H1 (cell line): Measurements from ENCODE around the gene MPRIP. TPM values are rescaled to one million over a fixed set of nuclear protein-coding genes. Genes with fewer than 3 reads are reported as not detected.

ENCODE experiments used
- HDAC2 ChIP-seq, 2 experiments: fragments of 300-600 bp in 1 of 2; sonication (generic) in 1 of 2; IDR thresholded peaks; 2 replicates each; pipeline ENCODE4 v1.6.1; 2011 to 2012; ENCODE audit warnings: low read depth in 2 of 2, low read length in 2 of 2, mild to moderate bottlenecking in 2 of 2, moderate library complexity in 2 of 2, borderline replicate concordance in 1 of 2, inconsistent platforms in 1 of 2
- SIX5 ChIP-seq: IDR thresholded peaks from 2 replicates; pipeline ENCODE4 v1.6.1; 2011; ENCODE audit warnings: mild to moderate bottlenecking, low read depth, low read length
- polyA plus RNA-seq, 7 experiments: library from polyadenylated mRNA; depleted of rRNA in 3 of 7; stranded (reverse) in 5 of 7; unstranded in 2 of 7; fragments of >200 nt in 5 of 7; fragments of 200-250 nt in 2 of 7; gene quantifications; 1 replicate in 5 of 7; 2 replicates in 1 of 7; 4 replicates in 1 of 7; pipeline versions ENCODE4 v1.2.1 to v1.2.3, GENCODE V29; 2011 to 2013; ENCODE audit warnings: missing spikeins in 2 of 7, mixed read lengths in 2 of 7
- total RNA-seq: library from RNA; stranded (reverse); fragmentation: NEBNext Ultra II Directional; extraction: Animal tissue kit (Norgen Biotek cat#: 25700); gene quantifications from 2 replicates; pipeline ENCODE4 v1.2.1, GENCODE V29; 2021
- TF ChIP-seq, protein P1 (sequence below): fragments of 300-600 bp; sonication (generic); IDR thresholded peaks from 2 replicates; pipeline ENCODE4 v1.7.1; 2012; ENCODE audit warnings: low read length, moderate library complexity, mild to moderate bottlenecking, inconsistent platforms; ENCODE audit not compliant: insufficient replicate concordance

Gene MPRIP
- total and polyA plus RNA-seq, 2 of the 8 experiments (the other 6 are each of a cell fraction or from before 2014, with no cell fraction given) = 48.6 to 146 TPM

DNA sequence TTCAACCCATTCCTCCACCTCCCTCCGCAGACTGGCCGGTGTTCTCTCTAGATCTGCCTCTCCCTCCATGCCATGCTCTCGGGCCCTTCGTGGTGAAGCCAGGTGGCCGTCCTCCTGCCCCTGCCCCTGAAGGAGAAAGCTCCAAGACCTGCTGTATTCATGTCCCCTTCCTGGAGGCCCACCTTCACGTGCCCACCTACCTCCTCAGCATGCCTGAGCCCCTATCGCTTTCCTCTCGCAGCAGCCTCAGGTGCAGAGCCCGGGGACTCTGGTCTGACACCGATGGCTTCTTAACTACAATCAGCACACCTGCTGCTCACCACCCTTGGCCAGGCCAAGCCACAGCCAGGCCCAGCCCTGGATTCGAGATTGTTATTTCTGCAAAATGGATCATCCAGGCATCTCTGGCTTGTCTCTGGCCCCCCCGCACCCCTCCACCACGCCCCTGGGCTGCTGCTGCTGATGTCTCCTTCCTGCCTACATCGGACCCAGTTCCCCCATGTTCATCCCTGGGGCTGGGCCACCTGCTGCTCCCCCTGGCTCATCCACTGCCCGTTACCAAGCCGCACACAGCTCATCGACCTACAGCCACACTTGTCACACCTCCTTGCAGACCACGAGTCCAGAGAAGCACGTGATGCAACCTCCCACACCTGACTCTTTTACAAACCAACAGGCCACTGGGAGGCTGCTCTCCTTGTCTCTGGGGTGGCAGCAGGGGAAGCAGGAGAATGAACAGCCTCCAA is 37.8 kb upstream of the MPRIP start (continued):
- no peak for TF ChIP-seq SIX5
- no peak for TF ChIP-seq HDAC2 (IDR thresholded peaks at IDR 0.05; ENCODE audit: borderline replicate concordance in 1 of 2, low read depth in 2 of 2, low read length in 2 of 2)
- TF ChIP-seq, protein P1, sequence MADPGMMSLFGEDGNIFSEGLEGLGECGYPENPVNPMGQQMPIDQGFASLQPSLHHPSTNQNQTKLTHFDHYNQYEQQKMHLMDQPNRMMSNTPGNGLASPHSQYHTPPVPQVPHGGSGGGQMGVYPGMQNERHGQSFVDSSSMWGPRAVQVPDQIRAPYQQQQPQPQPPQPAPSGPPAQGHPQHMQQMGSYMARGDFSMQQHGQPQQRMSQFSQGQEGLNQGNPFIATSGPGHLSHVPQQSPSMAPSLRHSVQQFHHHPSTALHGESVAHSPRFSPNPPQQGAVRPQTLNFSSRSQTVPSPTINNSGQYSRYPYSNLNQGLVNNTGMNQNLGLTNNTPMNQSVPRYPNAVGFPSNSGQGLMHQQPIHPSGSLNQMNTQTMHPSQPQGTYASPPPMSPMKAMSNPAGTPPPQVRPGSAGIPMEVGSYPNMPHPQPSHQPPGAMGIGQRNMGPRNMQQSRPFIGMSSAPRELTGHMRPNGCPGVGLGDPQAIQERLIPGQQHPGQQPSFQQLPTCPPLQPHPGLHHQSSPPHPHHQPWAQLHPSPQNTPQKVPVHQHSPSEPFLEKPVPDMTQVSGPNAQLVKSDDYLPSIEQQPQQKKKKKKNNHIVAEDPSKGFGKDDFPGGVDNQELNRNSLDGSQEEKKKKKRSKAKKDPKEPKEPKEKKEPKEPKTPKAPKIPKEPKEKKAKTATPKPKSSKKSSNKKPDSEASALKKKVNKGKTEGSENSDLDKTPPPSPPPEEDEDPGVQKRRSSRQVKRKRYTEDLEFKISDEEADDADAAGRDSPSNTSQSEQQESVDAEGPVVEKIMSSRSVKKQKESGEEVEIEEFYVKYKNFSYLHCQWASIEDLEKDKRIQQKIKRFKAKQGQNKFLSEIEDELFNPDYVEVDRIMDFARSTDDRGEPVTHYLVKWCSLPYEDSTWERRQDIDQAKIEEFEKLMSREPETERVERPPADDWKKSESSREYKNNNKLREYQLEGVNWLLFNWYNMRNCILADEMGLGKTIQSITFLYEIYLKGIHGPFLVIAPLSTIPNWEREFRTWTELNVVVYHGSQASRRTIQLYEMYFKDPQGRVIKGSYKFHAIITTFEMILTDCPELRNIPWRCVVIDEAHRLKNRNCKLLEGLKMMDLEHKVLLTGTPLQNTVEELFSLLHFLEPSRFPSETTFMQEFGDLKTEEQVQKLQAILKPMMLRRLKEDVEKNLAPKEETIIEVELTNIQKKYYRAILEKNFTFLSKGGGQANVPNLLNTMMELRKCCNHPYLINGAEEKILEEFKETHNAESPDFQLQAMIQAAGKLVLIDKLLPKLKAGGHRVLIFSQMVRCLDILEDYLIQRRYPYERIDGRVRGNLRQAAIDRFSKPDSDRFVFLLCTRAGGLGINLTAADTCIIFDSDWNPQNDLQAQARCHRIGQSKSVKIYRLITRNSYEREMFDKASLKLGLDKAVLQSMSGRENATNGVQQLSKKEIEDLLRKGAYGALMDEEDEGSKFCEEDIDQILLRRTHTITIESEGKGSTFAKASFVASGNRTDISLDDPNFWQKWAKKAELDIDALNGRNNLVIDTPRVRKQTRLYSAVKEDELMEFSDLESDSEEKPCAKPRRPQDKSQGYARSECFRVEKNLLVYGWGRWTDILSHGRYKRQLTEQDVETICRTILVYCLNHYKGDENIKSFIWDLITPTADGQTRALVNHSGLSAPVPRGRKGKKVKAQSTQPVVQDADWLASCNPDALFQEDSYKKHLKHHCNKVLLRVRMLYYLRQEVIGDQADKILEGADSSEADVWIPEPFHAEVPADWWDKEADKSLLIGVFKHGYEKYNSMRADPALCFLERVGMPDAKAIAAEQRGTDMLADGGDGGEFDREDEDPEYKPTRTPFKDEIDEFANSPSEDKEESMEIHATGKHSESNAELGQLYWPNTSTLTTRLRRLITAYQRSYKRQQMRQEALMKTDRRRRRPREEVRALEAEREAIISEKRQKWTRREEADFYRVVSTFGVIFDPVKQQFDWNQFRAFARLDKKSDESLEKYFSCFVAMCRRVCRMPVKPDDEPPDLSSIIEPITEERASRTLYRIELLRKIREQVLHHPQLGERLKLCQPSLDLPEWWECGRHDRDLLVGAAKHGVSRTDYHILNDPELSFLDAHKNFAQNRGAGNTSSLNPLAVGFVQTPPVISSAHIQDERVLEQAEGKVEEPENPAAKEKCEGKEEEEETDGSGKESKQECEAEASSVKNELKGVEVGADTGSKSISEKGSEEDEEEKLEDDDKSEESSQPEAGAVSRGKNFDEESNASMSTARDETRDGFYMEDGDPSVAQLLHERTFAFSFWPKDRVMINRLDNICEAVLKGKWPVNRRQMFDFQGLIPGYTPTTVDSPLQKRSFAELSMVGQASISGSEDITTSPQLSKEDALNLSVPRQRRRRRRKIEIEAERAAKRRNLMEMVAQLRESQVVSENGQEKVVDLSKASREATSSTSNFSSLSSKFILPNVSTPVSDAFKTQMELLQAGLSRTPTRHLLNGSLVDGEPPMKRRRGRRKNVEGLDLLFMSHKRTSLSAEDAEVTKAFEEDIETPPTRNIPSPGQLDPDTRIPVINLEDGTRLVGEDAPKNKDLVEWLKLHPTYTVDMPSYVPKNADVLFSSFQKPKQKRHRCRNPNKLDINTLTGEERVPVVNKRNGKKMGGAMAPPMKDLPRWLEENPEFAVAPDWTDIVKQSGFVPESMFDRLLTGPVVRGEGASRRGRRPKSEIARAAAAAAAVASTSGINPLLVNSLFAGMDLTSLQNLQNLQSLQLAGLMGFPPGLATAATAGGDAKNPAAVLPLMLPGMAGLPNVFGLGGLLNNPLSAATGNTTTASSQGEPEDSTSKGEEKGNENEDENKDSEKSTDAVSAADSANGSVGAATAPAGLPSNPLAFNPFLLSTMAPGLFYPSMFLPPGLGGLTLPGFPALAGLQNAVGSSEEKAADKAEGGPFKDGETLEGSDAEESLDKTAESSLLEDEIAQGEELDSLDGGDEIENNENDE = no peak
